ENCODE measurements around the gene PEX5L. TPM values are rescaled to one million over a fixed set of nuclear protein-coding genes. Genes with fewer than 3 reads are reported as not detected.
"Not testable (repeated sequence)": the region's sequence is repeated elsewhere in the genome, so short reads cannot be mapped to it uniquely, and the experiment has no call there.

Gene PEX5L
- total RNA-seq, 4 donors from 2014 or later, result 0.13 to 2.0 TPM; not detected in 2

DNA sequence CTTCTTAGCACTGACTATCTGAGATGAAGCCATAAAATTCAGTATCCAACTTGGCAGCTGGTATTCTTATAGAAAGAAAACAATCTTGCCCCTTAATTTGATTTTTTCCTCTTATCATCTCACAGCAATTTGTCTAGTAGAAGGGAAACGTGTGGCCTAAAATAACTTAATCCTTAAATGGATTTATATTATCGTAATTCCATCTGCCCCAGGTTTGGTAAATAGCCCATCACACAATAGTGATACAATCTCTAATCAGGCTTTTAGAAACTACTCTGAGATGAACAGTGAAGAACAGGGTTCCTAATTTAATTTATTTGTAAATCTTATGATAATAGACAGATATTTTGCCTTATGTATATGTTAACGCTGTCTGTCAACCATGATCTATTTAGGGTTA, 24.8 kb downstream of the PEX5L start:
- 63 to 69% methylated on average over 3 of the region's 3 CpGs for WGBS, 2 donors
- DNase-seq, result no peak
- no peaks in the 10 kb centered on the region for H3K9me3 ChIP-seq
- no peaks in the 10 kb centered on the region for H3K4me1 ChIP-seq
- no peaks in the 10 kb centered on the region for H3K36me3 ChIP-seq
- no peaks in the 10 kb centered on the region for H3K27me3 ChIP-seq
- H3K4me3 ChIP-seq (replicated peaks in 1 of 3), result no peak overlapping the region
- TF ChIP-seq POLR2A (IDR thresholded peaks at IDR 0.05), result no peak
- TF ChIP-seq, protein P1, sequence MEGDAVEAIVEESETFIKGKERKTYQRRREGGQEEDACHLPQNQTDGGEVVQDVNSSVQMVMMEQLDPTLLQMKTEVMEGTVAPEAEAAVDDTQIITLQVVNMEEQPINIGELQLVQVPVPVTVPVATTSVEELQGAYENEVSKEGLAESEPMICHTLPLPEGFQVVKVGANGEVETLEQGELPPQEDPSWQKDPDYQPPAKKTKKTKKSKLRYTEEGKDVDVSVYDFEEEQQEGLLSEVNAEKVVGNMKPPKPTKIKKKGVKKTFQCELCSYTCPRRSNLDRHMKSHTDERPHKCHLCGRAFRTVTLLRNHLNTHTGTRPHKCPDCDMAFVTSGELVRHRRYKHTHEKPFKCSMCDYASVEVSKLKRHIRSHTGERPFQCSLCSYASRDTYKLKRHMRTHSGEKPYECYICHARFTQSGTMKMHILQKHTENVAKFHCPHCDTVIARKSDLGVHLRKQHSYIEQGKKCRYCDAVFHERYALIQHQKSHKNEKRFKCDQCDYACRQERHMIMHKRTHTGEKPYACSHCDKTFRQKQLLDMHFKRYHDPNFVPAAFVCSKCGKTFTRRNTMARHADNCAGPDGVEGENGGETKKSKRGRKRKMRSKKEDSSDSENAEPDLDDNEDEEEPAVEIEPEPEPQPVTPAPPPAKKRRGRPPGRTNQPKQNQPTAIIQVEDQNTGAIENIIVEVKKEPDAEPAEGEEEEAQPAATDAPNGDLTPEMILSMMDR (IDR thresholded peaks at IDR 0.05), result no peak
- intact Hi-C loops (cut with DNase I), result no loop called here
- H3K27ac ChIP-seq, result no peak overlapping the region

DNA sequence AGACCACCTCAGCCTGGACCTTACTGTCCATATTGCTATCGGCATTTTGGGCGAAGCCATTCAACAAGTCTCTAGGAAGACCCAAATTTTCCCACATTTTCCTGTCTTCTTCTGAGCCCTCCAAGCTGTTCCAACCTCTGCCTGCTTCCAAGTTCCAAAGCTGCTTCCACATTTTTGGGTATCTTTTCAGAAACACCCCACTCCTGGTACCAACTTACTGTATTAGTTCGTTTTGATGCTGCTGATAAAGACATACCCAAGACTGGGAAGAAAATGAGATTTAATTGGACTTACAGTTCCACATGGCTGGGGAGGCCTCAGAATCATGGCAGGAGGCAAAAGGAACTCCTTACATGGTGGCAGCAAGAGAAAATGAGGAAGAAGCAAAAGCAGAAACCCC, 28.4 kb downstream of the PEX5L start:
- intact Hi-C loops (cut with DNase I); H3K4me1 ChIP-seq; H3K27ac ChIP-seq; H3K4me3 ChIP-seq (replicated peaks in 1 of 3); H3K27me3 ChIP-seq; H3K9me3 ChIP-seq; DNase-seq; H3K36me3 ChIP-seq: not testable (repeated sequence)
- WGBS, 2 donors, result 86 to 93% methylated on average over 3 of the region's 3 CpGs

DNA sequence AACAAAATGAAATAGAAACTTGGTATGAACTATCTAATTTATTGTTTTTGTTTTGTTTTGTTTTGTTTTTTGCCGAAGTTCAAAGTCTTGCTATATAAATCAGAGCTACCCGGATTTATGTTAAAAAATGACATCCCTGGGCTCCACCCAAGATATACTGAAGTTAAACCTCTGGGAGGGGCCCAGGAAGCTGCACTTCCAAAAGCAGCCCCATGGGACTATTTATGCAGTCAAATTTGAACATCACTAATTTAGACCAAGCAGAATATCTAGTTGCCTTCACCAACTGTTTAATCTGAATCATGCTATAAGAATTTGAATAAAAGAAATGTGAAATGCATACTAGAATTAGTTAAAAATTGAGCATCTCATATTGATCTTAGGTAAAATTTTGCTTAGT, 32.2 kb downstream of the PEX5L start:
- TF ChIP-seq, protein P1 (IDR thresholded peaks at IDR 0.05), result no peak
- no peak for TF ChIP-seq POLR2A (IDR thresholded peaks at IDR 0.05)
- H3K4me1 ChIP-seq, result no peaks in the 10 kb centered on the region
- DNase-seq, result no peak
- H3K9me3 ChIP-seq, result no peaks in the 10 kb centered on the region
- H3K27ac ChIP-seq, result no peak overlapping the region
- no peaks in the 10 kb centered on the region for H3K36me3 ChIP-seq
- H3K27me3 ChIP-seq, result no peaks in the 10 kb centered on the region
- no peak overlapping the region for H3K4me3 ChIP-seq (replicated peaks in 1 of 3)
- WGBS, 2 donors, result 90 to 94% methylated on average over 2 of the region's 2 CpGs
- intact Hi-C loops (cut with DNase I), result no loop called here

DNA sequence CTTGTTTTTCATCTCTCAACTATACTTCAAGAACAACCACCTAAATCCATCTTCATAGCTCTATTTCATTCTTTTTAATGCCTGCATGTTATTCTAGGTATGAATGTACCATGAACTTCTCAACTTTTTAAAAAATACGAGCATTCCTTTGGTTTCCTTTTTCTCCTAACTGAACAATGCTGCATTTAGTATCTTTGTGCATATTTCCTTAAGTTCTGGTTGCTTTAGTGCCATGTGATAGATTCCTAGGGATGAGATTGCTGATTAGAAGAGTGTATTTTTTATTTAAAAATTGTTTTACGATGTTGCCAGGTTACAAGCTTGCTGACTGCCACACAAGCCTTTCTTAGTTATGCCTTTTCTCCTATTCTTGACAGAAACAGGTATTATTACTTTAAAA, 34.7 kb downstream of the PEX5L start:
- TF ChIP-seq, protein P1 (IDR thresholded peaks at IDR 0.05), result no peak
- no peaks in the 10 kb centered on the region for H3K9me3 ChIP-seq
- no peak overlapping the region for H3K4me3 ChIP-seq (replicated peaks in 1 of 3)
- no peaks in the 10 kb centered on the region for H3K4me1 ChIP-seq
- 68 to 75% methylated on average over 2 of the region's 2 CpGs for WGBS, 2 donors
- H3K27me3 ChIP-seq, result no peaks in the 10 kb centered on the region
- DNase-seq, result no peak
- H3K36me3 ChIP-seq, result no peaks in the 10 kb centered on the region
- intact Hi-C loops (cut with DNase I), result no loop called here
- no peak overlapping the region for H3K27ac ChIP-seq

DNA sequence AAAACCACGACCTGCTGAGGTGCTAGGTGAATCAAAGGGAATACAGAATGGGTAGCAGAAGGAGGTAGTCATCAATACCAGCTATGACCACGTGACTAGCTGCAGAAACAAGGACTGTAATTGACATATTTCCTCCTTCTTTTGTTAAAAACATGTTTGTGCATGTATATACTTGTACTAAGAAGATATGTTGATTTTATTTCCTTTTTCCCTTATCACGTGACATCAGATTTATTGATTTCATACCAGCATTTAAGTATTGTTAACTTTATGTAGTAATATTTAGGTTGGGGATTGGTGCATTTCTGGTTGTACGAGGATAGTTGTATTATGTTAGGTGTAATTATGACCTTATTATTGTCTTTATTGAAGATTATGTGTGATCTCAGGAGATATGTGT, 36.2 kb downstream of the PEX5L start:
- no peak for DNase-seq
- Histone ChIP-seq H3K27me3 (no peaks in the 10 kb centered on the region), H3K4me1 (no peaks in the 10 kb centered on the region), H3K27ac (no peak overlapping the region), H3K36me3 (no peaks in the 10 kb centered on the region), H3K4me3 (replicated peaks in 1 of 3) (no peak overlapping the region), H3K9me3 (no peaks in the 10 kb centered on the region)
- WGBS, 2 donors, result 73 to 75% methylated on average over 4 of the region's 4 CpGs
- intact Hi-C loops (cut with DNase I), result no loop called here
- no peak for TF ChIP-seq POLR2A (IDR thresholded peaks at IDR 0.05)
- TF ChIP-seq, protein P1 (IDR thresholded peaks at IDR 0.05), result no peak

DNA sequence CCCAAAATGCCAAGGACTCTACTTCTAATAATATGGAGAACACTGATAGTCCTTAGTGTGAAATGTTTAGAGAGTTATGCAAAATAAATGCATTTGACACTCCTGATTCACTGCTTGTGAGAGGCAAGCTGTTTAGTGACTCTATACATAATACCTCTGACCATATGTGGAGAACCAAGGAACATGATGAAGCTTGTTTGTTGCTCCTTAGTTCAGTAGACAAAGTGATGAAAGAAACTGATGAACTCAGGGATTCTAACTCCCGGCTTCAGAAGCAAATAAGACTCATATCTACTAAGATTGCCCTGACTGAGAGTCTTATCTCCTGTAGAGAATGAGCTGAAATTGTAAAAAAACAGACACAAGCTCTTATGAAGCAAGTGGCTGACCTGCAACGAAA, 41.3 kb downstream of the PEX5L start:
- Histone ChIP-seq H3K27ac (no peak overlapping the region), H3K27me3 (no peaks in the 10 kb centered on the region), H3K4me1 (no peaks in the 10 kb centered on the region), H3K9me3 (no peaks in the 10 kb centered on the region), H3K36me3 (no peaks in the 10 kb centered on the region), H3K4me3 (replicated peaks in 1 of 3) (no peak overlapping the region)
- TF ChIP-seq, protein P1 (IDR thresholded peaks at IDR 0.05), result no peak
- no peak for TF ChIP-seq POLR2A (IDR thresholded peaks at IDR 0.05)
- no peak for DNase-seq
- WGBS, 2 donors, result 70 to 89% methylated on average over 2 of the region's 2 CpGs
- intact Hi-C loops (cut with DNase I), result no loop called here
